H9 (cell line): ENCODE measurements around the gene MSRB1. TPM values are rescaled to one million over a fixed set of nuclear protein-coding genes. Genes with fewer than 3 reads are reported as not detected.

Experiments
- DNase-seq: peaks from one replicate; pipeline ENCODE4 v3.0.0-alpha.2; 2017
- H2AFZ ChIP-seq: one replicate; pipeline ENCODE4 v1.6.1; 2013; ENCODE audit warnings: mild to moderate bottlenecking, low read length, control low read depth, moderate library complexity
- H2AK5ac ChIP-seq: 2 replicates; pipeline ENCODE4 v1.6.1; 2013; ENCODE audit warnings: low read length, control low read depth, mixed read lengths; ENCODE audit not compliant: insufficient read length
- H2BK120ac ChIP-seq: one replicate; pipeline ENCODE4 v1.6.1; 2013; ENCODE audit warnings: low read depth, mild to moderate bottlenecking, low read length, control low read depth, inconsistent platforms; ENCODE audit not compliant: poor library complexity, severe bottlenecking
- H2BK12ac ChIP-seq: 2 replicates; pipeline ENCODE4 v1.6.1; 2013; ENCODE audit warnings: low read length, control low read depth, mixed read lengths, low read depth; ENCODE audit not compliant: insufficient read length
- H2BK15ac ChIP-seq: 2 replicates; pipeline ENCODE4 v1.6.1; 2013; ENCODE audit warnings: low read depth, low read length, control low read depth
- H2BK20ac ChIP-seq: one replicate; pipeline ENCODE4 v1.6.1; 2013; ENCODE audit warnings: low read depth, mild to moderate bottlenecking, low read length, control low read depth, inconsistent platforms; ENCODE audit not compliant: poor library complexity, severe bottlenecking
- H2BK5ac ChIP-seq: 2 replicates; pipeline ENCODE4 v1.6.1; 2013; ENCODE audit warnings: low read length, control low read depth, mixed read lengths; ENCODE audit not compliant: insufficient read length
- H3K14ac ChIP-seq: 2 replicates; pipeline ENCODE4 v1.6.1; 2013; ENCODE audit warnings: low read length, control low read depth; ENCODE audit not compliant: insufficient read depth
- H3K18ac ChIP-seq: 2 replicates; pipeline ENCODE4 v1.6.1; 2013; ENCODE audit warnings: low read depth, mild to moderate bottlenecking, mixed read lengths, low read length, control low read depth; ENCODE audit not compliant: insufficient read length
- H3K23ac ChIP-seq: 2 replicates; pipeline ENCODE4 v1.6.1; 2013; ENCODE audit warnings: low read length, control low read depth, mixed read lengths, low read depth; ENCODE audit not compliant: insufficient read length
- H3K23me2 ChIP-seq: 2 replicates; pipeline ENCODE4 v1.6.1; 2013; ENCODE audit warnings: low read depth, mild to moderate bottlenecking, mixed read lengths, low read length, control low read depth; ENCODE audit not compliant: insufficient read length, poor library complexity, severe bottlenecking
- H3K27ac ChIP-seq: 2 replicates; pipeline ENCODE4 v1.5.1; 2013; ENCODE audit warnings: low read length, control low read depth, mixed read lengths, low read depth; ENCODE audit not compliant: insufficient read length
- H3K27me3 ChIP-seq: 2 replicates; pipeline ENCODE4 v1.6.1; 2013; ENCODE audit warnings: low read length, control low read depth, inconsistent platforms; ENCODE audit not compliant: insufficient read depth
- H3K4ac ChIP-seq: 2 replicates; pipeline ENCODE4 v1.6.1; 2013; ENCODE audit warnings: low read depth, mild to moderate bottlenecking, control low read depth, inconsistent platforms, low read length, moderate library complexity
- H3K4me1 ChIP-seq: 2 replicates; pipeline ENCODE4 v1.6.1; 2013; ENCODE audit warnings: low read length, control low read depth, inconsistent platforms; ENCODE audit not compliant: insufficient read depth
- H3K4me2 ChIP-seq: 2 replicates; pipeline ENCODE4 v1.6.1; 2013; ENCODE audit warnings: low read length, control low read depth, mixed read lengths; ENCODE audit not compliant: insufficient read length, insufficient read depth
- H3K56ac ChIP-seq: 2 replicates; pipeline ENCODE4 v1.6.1; 2013; ENCODE audit warnings: low read depth, mild to moderate bottlenecking, mixed read lengths, low read length, control low read depth; ENCODE audit not compliant: insufficient read length
- H3K79me1 ChIP-seq: 2 replicates; pipeline ENCODE4 v1.6.1; 2013; ENCODE audit warnings: low read depth, mild to moderate bottlenecking, moderate library complexity, low read length, control low read depth, inconsistent platforms; ENCODE audit not compliant: insufficient read depth, poor library complexity, severe bottlenecking
- H3K79me2 ChIP-seq: 2 replicates; pipeline ENCODE4 v1.6.1; 2013; ENCODE audit warnings: low read length, control low read depth, inconsistent platforms; ENCODE audit not compliant: insufficient read depth
- H3K9ac ChIP-seq: 2 replicates; pipeline ENCODE4 v1.6.1; 2013; ENCODE audit warnings: low read length, control low read depth, mixed read lengths; ENCODE audit not compliant: insufficient read length; ENCODE audit errors: extremely low read depth
- H3K9me3 ChIP-seq: one replicate; pipeline ENCODE4 v1.6.1; 2013; ENCODE audit warnings: low read depth, low read length, inconsistent platforms; ENCODE audit not compliant: control insufficient read depth
- H3T11ph ChIP-seq: one replicate; pipeline ENCODE4 v1.6.1; 2013; ENCODE audit warnings: mild to moderate bottlenecking, low read length, control low read depth, inconsistent platforms
- H4K20me1 ChIP-seq: one replicate; pipeline ENCODE4 v1.6.1; 2013; ENCODE audit not compliant: control insufficient read depth, insufficient read length, insufficient read depth
- H4K5ac ChIP-seq: 2 replicates; pipeline ENCODE4 v1.6.1; 2013; ENCODE audit warnings: low read depth, mild to moderate bottlenecking, mixed read lengths, low read length, control low read depth; ENCODE audit not compliant: insufficient read length
- H4K8ac ChIP-seq: replicated peaks from 2 replicates; pipeline ENCODE4 v1.6.1; 2013; ENCODE audit warnings: low read length, control low read depth, mixed read lengths, low read depth; ENCODE audit not compliant: insufficient read length
- H4K91ac ChIP-seq: 2 replicates; pipeline ENCODE4 v1.6.1; 2013; ENCODE audit warnings: low read depth, mild to moderate bottlenecking, moderate library complexity, mixed read lengths, low read length, control low read depth; ENCODE audit not compliant: insufficient read length
- H3K27ac Mint-ChIP-seq, 3 experiments: 2 replicates in 2 of 3; 3 replicates in 1 of 3; pipeline ENCODE4 v1.8.0; 2020 to 2021; ENCODE audit warnings: mixed read lengths in 3 of 3, mild to moderate bottlenecking in 1 of 3, moderate library complexity in 1 of 3
- H3K27me3 Mint-ChIP-seq: 2 replicates; pipeline ENCODE4 v1.8.0; 2021; ENCODE audit warnings: low read depth, mild to moderate bottlenecking, moderate library complexity, mixed read lengths
- H3K36me3 Mint-ChIP-seq, 3 experiments: 2 replicates in 2 of 3; 3 replicates in 1 of 3; pipeline ENCODE4 v1.8.0; 2020 to 2021; ENCODE audit warnings: low read depth in 3 of 3, mixed read lengths in 3 of 3; ENCODE audit not compliant: insufficient read depth in 1 of 3
- H3K4me1 Mint-ChIP-seq, 2 experiments: 2 replicates each; pipeline ENCODE4 v1.8.0; 2020; ENCODE audit warnings: mixed read lengths in 2 of 2
- H3K4me3 Mint-ChIP-seq, 2 experiments: 2 replicates in 1 of 2; 3 replicates in 1 of 2; pipeline ENCODE4 v1.8.0; 2020 to 2021; ENCODE audit warnings: mild to moderate bottlenecking in 2 of 2, mixed read lengths in 2 of 2, moderate library complexity in 1 of 2
- H3K9me3 Mint-ChIP-seq, 2 experiments: 2 replicates in 1 of 2; 3 replicates in 1 of 2; pipeline ENCODE4 v1.8.0; 2020; ENCODE audit warnings: mild to moderate bottlenecking in 2 of 2, mixed read lengths in 2 of 2, moderate library complexity in 1 of 2
- WGBS: extraction: QIAGEN DNeasy Blood & Tissue Kit; methylation state at CpG from one replicate; pipeline ENCODE4 v1.1.7; 2013; ENCODE audit warnings: missing lambda C conversion rate, low lambda C conversion rate, mixed read lengths; ENCODE audit not compliant: insufficient read length; ENCODE audit errors: extremely low coverage; 5-methylcytosine and 5-hydroxymethylcytosine counted together
- total RNA-seq: library from RNA; stranded (reverse); gene quantifications from 2 replicates; pipeline ENCODE4 v1.2.1, GENCODE V29; 2021
- TF ChIP-seq, protein P1 (sequence below): fragments of 200-600 bp; sonication (generic); conservative IDR thresholded peaks from 3 replicates; pipeline ENCODE4 v1.8.0; 2021; ENCODE audit warnings: antibody characterized with exemption, mild to moderate bottlenecking

MSRB1 gene
- total RNA-seq, 1 experiment from 2014 or later, result 25.7 TPM

DNA sequence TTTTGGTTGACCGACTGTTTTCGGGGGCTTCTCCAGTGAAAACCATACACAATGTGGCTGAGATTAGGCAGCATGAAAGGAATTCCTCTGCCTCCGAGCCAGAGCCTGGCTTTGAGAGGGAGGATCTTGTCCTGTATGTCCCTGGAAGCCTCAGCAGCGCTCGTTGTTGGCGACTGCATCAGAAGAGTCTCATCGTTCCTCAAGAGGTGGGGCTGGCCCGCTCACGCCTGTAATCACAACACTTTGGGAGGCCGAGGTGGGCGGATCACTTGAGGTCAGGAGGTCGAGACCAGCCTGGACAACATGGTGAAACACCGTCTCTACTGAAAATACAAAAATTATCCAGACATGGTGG, 39.8 kb downstream of the MSRB1 start:
- H2BK15ac ChIP-seq, result no peak overlapping the region
- no CpG with 5 or more reads among the region's 13 CpGs for WGBS
- H4K91ac ChIP-seq, result no peak overlapping the region
- no peaks in the 10 kb centered on the region for H4K20me1 ChIP-seq
- no peak overlapping the region for H3K27ac ChIP-seq
- Mint-ChIP-seq H3K4me3 (no peak overlapping the region), H3K9me3 (no peaks in the 10 kb centered on the region; a peak in 1 of 5 replicates), H3K4me1 (peaks cover 0 to 8% of the 10 kb centered on the region in 2 experiments; a peak in 2 of 4 replicates), H3K27ac (no peak overlapping the region), H3K27me3 (peaks cover 42% of the 10 kb centered on the region), H3K36me3 (no peaks in the 10 kb centered on the region; a peak in 1 of 7 replicates)
- no peak overlapping the region for H2AK5ac ChIP-seq
- H4K8ac ChIP-seq, result no peak overlapping the region
- no peak overlapping the region for H3K9ac ChIP-seq
- no peak overlapping the region for H3K56ac ChIP-seq
- H2BK12ac ChIP-seq, result no peak overlapping the region
- no peak overlapping the region for H3K18ac ChIP-seq
- H3K79me2 ChIP-seq, result no peaks in the 10 kb centered on the region
- H2AFZ ChIP-seq, result no peak overlapping the region
- no peak overlapping the region for H2BK120ac ChIP-seq
- H2BK20ac ChIP-seq, result no peak overlapping the region
- no peak overlapping the region for H2BK5ac ChIP-seq
- TF ChIP-seq, protein P1, sequence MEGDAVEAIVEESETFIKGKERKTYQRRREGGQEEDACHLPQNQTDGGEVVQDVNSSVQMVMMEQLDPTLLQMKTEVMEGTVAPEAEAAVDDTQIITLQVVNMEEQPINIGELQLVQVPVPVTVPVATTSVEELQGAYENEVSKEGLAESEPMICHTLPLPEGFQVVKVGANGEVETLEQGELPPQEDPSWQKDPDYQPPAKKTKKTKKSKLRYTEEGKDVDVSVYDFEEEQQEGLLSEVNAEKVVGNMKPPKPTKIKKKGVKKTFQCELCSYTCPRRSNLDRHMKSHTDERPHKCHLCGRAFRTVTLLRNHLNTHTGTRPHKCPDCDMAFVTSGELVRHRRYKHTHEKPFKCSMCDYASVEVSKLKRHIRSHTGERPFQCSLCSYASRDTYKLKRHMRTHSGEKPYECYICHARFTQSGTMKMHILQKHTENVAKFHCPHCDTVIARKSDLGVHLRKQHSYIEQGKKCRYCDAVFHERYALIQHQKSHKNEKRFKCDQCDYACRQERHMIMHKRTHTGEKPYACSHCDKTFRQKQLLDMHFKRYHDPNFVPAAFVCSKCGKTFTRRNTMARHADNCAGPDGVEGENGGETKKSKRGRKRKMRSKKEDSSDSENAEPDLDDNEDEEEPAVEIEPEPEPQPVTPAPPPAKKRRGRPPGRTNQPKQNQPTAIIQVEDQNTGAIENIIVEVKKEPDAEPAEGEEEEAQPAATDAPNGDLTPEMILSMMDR, result no peak
- no peak overlapping the region for H3T11ph ChIP-seq
- no peak overlapping the region for H3K14ac ChIP-seq
- no peak for DNase-seq
- H3K79me1 ChIP-seq, result no peaks in the 10 kb centered on the region
- H4K5ac ChIP-seq, result no peak overlapping the region
- no peaks in the 10 kb centered on the region; the same call in 1 of the 2 replicates for H3K4me1 ChIP-seq
- H3K23me2 ChIP-seq, result no peaks in the 10 kb centered on the region
- no peak overlapping the region for H3K4me2 ChIP-seq
- H3K9me3 ChIP-seq, result no peaks in the 10 kb centered on the region
- H3K27me3 ChIP-seq, result no peaks in the 10 kb centered on the region
- H3K4ac ChIP-seq, result no peak overlapping the region
- H3K23ac ChIP-seq, result no peak overlapping the region
